GM19463 (cell line): ENCODE results near the gene SETD2.
"Not testable (repeated sequence)": the region's sequence is repeated elsewhere in the genome, so short reads cannot be mapped to it uniquely, and the experiment has no call there.

Experiments
- ATAC-seq: cut with Tn5 transposase; IDR thresholded peaks from one replicate; pipeline ENCODE4 v1.9.1; 2021; ENCODE audit warnings: mild to moderate bottlenecking, moderate library complexity; ENCODE audit not compliant: unreplicated experiment

SETD2 gene, protein sequence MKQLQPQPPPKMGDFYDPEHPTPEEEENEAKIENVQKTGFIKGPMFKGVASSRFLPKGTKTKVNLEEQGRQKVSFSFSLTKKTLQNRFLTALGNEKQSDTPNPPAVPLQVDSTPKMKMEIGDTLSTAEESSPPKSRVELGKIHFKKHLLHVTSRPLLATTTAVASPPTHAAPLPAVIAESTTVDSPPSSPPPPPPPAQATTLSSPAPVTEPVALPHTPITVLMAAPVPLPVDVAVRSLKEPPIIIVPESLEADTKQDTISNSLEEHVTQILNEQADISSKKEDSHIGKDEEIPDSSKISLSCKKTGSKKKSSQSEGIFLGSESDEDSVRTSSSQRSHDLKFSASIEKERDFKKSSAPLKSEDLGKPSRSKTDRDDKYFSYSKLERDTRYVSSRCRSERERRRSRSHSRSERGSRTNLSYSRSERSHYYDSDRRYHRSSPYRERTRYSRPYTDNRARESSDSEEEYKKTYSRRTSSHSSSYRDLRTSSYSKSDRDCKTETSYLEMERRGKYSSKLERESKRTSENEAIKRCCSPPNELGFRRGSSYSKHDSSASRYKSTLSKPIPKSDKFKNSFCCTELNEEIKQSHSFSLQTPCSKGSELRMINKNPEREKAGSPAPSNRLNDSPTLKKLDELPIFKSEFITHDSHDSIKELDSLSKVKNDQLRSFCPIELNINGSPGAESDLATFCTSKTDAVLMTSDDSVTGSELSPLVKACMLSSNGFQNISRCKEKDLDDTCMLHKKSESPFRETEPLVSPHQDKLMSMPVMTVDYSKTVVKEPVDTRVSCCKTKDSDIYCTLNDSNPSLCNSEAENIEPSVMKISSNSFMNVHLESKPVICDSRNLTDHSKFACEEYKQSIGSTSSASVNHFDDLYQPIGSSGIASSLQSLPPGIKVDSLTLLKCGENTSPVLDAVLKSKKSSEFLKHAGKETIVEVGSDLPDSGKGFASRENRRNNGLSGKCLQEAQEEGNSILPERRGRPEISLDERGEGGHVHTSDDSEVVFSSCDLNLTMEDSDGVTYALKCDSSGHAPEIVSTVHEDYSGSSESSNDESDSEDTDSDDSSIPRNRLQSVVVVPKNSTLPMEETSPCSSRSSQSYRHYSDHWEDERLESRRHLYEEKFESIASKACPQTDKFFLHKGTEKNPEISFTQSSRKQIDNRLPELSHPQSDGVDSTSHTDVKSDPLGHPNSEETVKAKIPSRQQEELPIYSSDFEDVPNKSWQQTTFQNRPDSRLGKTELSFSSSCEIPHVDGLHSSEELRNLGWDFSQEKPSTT (N-terminal part only)

DNA sequence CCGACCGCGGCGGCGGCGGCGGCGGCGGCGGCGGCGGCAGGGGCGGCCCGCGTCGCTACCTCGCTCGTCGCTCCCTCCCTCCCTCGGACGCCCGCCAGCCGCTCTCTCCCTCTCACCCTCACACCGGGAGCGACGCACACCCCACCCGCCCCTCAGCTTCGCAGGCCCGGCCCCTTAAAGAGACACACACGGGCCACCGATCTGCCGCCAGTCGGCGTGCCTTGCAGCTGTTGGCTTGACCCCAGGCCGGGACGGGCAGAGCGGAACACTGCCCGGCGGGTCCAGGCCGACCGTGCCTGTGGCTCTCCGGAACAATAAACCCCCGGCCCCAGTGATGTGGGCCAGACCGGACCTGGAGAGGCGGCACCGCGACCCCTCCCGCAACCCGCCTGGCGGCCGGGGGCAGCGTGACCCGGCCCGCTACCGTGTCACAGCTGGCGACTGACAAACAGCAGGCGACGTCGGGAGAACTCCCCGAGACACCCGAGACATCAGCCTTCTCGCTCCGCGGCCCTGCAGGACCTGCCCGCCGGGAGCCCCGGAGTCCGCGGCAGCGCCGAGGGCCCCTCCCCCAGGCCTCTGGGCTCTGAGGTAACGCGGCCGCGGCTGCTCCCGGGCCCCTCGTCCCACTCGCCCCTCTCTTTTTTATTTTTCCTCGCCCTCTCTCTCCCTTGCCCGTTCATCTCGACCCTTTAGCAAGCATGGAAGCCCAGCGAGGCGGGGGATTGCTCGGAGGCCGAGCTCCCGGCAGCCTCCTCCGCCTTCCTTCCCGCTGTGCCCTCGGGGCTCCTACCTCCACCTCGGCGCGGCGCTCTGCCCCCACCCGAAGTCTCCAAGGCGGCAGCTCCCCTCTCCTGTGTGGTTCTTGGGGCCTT, at the start of gene SETD2:
SETD2 (minus strand) TSS at position 107 of the 875 bp plus-strand sequence. CDS start 189 bp downstream, outside the sequence.
- ATAC-seq: peak; percentile 83

DNA sequence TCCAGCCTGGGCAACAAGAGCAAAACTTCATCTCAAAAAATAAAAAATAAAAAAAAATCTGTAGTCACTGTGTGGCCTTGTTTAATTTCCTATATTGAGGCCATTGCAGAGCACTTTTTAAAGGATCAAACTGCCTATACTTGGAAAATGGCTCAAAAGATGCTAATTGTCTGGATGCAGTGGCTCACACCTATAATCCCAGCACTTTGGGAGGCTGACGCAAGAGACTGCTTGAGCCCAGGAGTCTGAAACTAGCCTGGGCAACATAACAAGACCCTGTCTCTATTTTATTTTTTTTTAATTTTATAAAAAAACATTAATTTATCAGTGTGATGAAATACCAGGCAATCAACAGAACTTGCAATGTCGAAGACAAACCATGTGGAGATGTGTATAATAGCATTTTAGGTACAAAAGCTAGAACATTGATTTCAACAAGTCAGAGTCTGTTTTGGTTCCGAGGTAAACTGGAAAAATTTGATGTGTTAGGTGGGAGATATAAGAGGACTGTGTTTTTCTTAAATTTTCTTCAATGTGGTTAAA, 47.0 kb upstream of the SETD2 start:
- no peak for ATAC-seq

DNA sequence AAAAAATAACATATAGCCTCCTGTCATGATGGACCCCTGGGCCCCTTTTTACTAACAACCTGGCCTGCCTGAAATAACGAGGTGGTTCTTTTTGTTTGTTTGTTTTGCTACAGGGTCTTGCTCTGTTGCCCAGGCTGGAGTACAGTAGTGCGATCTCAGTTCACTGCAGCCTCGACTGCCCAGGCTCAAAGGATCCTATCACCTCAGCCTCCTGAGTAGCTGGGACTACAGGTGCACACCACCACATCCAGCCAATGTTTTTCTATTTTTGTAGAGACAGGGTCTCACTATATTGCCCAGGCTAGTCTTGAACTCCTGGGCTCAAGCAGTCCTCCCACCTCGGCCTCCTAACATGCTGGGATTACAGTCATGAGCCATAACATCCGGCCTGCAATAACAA, 42.1 kb upstream of the SETD2 start:
- not testable (repeated sequence) for ATAC-seq

DNA sequence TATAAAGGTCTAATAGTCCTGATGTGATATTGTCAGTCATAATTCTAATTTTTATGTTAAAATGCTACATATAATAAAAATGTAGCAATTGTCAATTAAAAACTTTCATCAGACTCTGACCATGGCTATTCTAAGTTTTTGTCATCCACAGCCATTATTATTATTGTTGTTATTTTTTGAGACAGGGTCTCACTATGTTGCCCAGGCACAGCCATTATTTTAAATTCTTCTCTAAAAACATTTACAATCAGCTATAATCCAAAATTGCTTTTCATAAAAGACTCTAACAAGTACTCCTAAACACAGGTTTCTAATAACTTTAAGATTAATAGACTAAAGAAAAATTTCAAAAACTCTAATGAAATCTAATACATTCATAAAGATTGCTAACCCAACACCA, 41.0 kb upstream of the SETD2 start:
- no peak for ATAC-seq

- no peak for ATAC-seq
Observed at GRCh38 chr3:47202542-47202941, 38.6 kb upstream of the SETD2 start.

DNA sequence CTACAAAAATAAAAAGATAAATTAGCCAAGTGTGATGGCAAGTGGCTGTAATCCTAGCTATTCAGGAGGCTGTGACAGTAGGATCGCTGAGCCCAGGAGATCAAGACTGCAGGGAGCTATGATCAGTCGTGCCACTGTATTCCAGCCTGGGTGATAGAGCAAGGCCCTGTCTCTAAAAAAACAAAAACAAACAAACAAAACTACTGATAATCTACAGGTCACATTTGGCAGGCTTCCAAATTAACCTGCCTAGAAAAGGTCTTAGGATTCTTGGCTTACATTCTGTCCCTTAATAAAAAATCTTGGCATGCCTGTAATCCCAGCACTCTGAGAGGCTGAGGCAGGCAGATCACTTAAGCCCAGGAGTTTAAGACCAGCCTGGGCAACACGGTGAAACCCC, 33.4 kb upstream of the SETD2 start:
- no peak for ATAC-seq

GRCh38 chr3:47194994-47195393, 31.1 kb upstream of the SETD2 start:
- no peak for ATAC-seq

- ATAC-seq: no peak
Observed at GRCh38 chr3:47193871-47194859, 30.3 kb upstream of the SETD2 start.

- ATAC-seq: no peak
Observed at GRCh38 chr3:47186285-47186684, 22.4 kb upstream of the SETD2 start.

DNA sequence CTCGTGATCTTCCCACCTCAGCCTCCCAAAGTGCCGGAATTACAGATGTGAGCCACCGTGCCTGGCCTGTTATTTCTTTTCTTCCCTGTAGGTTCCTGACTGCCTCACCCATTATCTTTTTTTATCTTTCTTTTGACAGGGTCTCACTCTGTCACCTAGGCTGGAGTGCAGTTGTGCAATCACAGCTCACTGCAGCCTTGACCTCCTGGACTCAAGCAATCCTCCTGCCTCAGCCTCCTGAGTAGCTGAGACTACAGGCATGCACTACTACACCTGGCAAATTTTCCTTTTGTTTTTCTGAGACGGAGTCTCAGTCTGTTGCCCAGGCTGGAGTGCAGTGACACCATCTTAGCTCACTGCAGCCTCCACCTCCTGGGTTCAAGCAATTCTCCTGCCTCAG, 17.8 kb upstream of the SETD2 start:
- not testable (repeated sequence) for ATAC-seq

DNA sequence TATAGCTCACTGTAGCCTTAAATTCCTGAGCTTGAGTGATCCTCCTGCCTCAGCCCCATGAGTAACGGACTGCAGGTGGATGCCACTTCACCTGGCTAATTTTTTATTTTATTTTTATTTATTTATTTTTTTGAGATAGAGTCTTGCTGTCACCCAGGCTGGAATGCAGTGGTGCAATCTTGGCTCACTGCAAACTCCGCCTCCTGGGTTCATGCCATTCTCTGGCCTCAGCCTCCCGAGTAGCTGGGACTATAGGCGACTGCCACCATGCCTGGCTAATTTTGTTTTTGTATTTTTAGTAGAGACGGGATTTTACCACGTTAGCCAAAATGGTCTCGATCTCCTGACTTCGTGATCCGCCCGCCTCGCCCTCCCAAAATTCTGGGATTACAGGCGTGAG, 16.1 kb upstream of the SETD2 start:
- ATAC-seq: not testable (repeated sequence)

DNA sequence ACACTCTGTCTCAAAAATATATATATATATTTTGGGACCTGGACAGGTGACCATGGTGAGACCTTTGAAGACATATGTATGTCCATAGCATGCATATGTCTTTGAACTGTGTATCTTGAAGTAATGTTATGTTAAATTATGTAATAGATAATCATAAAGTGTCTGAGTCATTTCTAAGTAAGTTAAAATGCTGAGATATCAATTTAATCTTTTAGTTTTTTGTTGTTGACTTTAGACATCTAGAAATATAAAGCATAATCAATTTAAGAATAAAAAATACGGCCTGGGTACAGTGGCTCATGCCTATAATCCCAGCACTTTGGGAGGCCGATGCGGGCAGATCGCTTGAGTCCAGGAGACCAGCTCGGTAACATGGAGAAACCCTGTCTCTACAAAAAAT, 12.7 kb upstream of the SETD2 start:
- no peak for ATAC-seq

- ATAC-seq: peak; percentile 12
Observed at GRCh38 chr3:47163169-47164006, 525 bp downstream of the SETD2 start.

DNA sequence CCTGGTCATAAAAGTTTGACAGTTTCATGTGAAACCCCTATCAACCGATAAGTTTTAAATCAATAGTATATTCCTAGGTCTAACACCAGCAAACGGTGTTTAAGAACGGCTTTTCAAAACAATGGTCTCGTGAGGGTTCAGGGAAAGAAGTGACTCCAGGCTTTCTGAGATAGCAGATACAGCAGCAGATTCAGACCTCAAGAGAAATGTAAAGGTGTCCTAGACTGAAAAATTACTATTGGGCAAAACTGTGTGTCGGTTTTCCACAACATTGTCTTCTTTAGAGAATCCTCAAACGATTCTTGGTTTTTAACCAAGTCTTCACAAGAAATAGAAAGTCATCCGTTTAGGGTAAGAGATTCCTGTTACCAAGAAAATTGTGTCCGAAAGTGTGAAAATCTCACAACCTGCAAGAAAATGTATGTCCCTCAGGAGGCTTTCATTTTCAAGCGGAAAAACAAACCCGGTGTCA, 1.2 kb downstream of the SETD2 start:
- ATAC-seq: no peak

- ATAC-seq: no peak
Observed at GRCh38 chr3:47161983-47162696, 1.8 kb downstream of the SETD2 start.

DNA sequence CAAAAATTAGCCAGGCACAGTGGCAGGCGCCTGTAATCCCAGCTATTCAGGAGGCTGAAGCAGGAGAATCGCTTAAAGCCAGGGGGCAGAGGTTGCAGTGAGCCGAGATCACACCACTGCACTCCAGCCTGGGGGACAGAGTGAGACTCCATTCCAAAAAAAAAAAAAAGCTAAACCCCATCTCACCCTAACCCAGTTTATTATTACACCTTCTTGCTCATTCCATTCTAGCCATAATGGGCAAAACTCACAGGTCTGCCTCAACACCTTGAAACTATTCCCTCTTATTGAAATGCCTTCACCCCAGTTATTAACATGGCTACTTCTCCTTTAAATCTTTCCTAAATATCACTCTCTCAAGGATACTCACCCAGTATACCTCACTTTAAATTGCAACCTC, 4.1 kb downstream of the SETD2 start:
- no peak for ATAC-seq

GRCh38 chr3:47158208-47158607, 5.7 kb downstream of the SETD2 start:
- no peak for ATAC-seq
